Uterus (tissue), 4 donors: ENCODE data around the gene KLF1. TPM values are rescaled to one million over a fixed set of nuclear protein-coding genes. Genes with fewer than 3 reads are reported as not detected.

ENCODE experiments used
- DNase-seq, 2 donors: peaks; one replicate each; pipeline ENCODE4 v3.0.0-alpha.2; 2019 to 2020
- H3K27ac ChIP-seq, 2 donors: fragments of 200-600 bp; sonication (generic); 1 replicate in 1 of 2; 2 replicates in 1 of 2; pipeline ENCODE4 v1.5.1; 2016 to 2018
- H3K27me3 ChIP-seq, 2 donors: fragments of 200-600 bp; sonication (generic); one replicate each; pipeline ENCODE4 v1.5.1; 2018 to 2019; ENCODE audit warnings: control low read depth in 1 of 2
- H3K36me3 ChIP-seq, 2 donors: fragments of 200-600 bp; sonication (generic); one replicate each; pipeline ENCODE4 v1.5.1; 2019; ENCODE audit warnings: control low read depth in 1 of 2
- H3K4me1 ChIP-seq, 2 donors: fragments of 200-600 bp; sonication (generic); one replicate each; pipeline ENCODE4 v1.5.1; 2018 to 2019; ENCODE audit warnings: control low read depth in 1 of 2
- H3K4me3 ChIP-seq, 2 donors: fragments of 200-600 bp; sonication (generic); 1 replicate in 1 of 2; 2 replicates in 1 of 2; pipeline ENCODE4 v1.5.1; 2018 to 2019; ENCODE audit warnings: mild to moderate bottlenecking in 1 of 2
- H3K9me3 ChIP-seq, 2 donors: fragments of 200-600 bp; sonication (generic); one replicate each; pipeline ENCODE4 v1.5.1; 2019; ENCODE audit warnings: control low read depth in 1 of 2
- CTCF ChIP-seq, 4 experiments: fragments of 200-600 bp in 2 of 4; fragments of 450-650 bp in 2 of 4; sonication (generic) in 2 of 4; IDR thresholded peaks; one replicate each; pipeline ENCODE4 v1.5.1; 2016 to 2019; ENCODE audit warnings: antibody characterized with exemption in 4 of 4, mild to moderate bottlenecking in 2 of 4, moderate library complexity in 1 of 4
- POLR2A ChIP-seq, 2 donors: fragments of 450-650 bp; IDR thresholded peaks; one replicate each; pipeline ENCODE4 v1.6.1; 2016; ENCODE audit warnings: antibody characterized with exemption in 2 of 2, mild to moderate bottlenecking in 1 of 2, moderate library complexity in 1 of 2
- intact Hi-C: fragments of 100-400 bp; cut with DNase I; formaldehyde crosslinking; loops from one replicate; pipeline ENCODE4 v1.15.1; 2023; ENCODE audit warnings: low total_unique reads
- total RNA-seq, 4 donors: library from RNA; depleted of rRNA in 3 of 4; stranded (reverse); fragments of >200 nt in 3 of 4; gene quantifications; one replicate each; pipeline versions ENCODE4 v1.1.0 to v1.2.4, GENCODE V29; 2014 to 2023
- donor health status: DM: yes; HTN: yes; CAD: no.

KLF1 gene
- total RNA-seq, 4 donors from 2014 or later, result 0.77 to 0.97 TPM; not detected in 2

GRCh38 chr19:12932392-12933286, 45.6 kb upstream of the KLF1 start:
- TF ChIP-seq CTCF (IDR thresholded peaks at IDR 0.05), result no peak
- TF ChIP-seq POLR2A (IDR thresholded peaks at IDR 0.05), result no peak
- intact Hi-C loops, result no loop called here
- peak overlapping the region; percentile 79 to 80 for H3K27ac ChIP-seq
- H3K9me3 ChIP-seq, result no peaks in the 10 kb centered on the region
- peak overlapping the region; percentile 89 to 95 for H3K4me3 ChIP-seq
- no peak for DNase-seq
- peaks cover 0 to 4% of the 10 kb centered on the region in 2 donors for H3K4me1 ChIP-seq
- no peaks in the 10 kb centered on the region for H3K27me3 ChIP-seq
- no peaks in the 10 kb centered on the region for H3K36me3 ChIP-seq

- no peak overlapping the region for H3K4me3 ChIP-seq
- no peaks in the 10 kb centered on the region for H3K9me3 ChIP-seq
- no peak overlapping the region for H3K27ac ChIP-seq
- no peaks in the 10 kb centered on the region for H3K36me3 ChIP-seq
- DNase-seq, result no peak
- intact Hi-C loops, result no loop called here
- peaks cover 0 to 4% of the 10 kb centered on the region in 2 donors for H3K4me1 ChIP-seq
- H3K27me3 ChIP-seq, result no peaks in the 10 kb centered on the region
- TF ChIP-seq CTCF (IDR thresholded peaks at IDR 0.05) (no peak), POLR2A (IDR thresholded peaks at IDR 0.05) (no peak)
These were observed 43.1 kb upstream of the KLF1 start for GRCh38 chr19:12930002-12930645.

- Histone ChIP-seq H3K36me3 (no peaks in the 10 kb centered on the region), H3K4me1 (no peaks in the 10 kb centered on the region), H3K9me3 (no peaks in the 10 kb centered on the region), H3K27me3 (no peaks in the 10 kb centered on the region), H3K4me3 (no peak overlapping the region), H3K27ac (no peak overlapping the region)
- TF ChIP-seq POLR2A (IDR thresholded peaks at IDR 0.05), result no peak
- TF ChIP-seq CTCF (IDR thresholded peaks at IDR 0.05), result no peak
- no peak for DNase-seq
- intact Hi-C loops, result no loop called here
These were observed 37.8 kb upstream of the KLF1 start for GRCh38 chr19:12924621-12925310.

GRCh38 chr19:12922959-12923358, 36.0 kb upstream of the KLF1 start:
- Histone ChIP-seq H3K4me3 (no peak overlapping the region), H3K36me3 (no peaks in the 10 kb centered on the region), H3K4me1 (no peaks in the 10 kb centered on the region), H3K27ac (no peak overlapping the region), H3K27me3 (no peaks in the 10 kb centered on the region), H3K9me3 (no peaks in the 10 kb centered on the region)
- intact Hi-C loops, result no loop called here
- TF ChIP-seq POLR2A (IDR thresholded peaks at IDR 0.05), result no peak
- no peak for TF ChIP-seq CTCF (IDR thresholded peaks at IDR 0.05)
- no peak for DNase-seq
